Neural progenitor cell (in vitro differentiated cells): Measurements from ENCODE around the gene SPTSSB. TPM values are rescaled to one million over a fixed set of nuclear protein-coding genes. Genes with fewer than 3 reads are reported as not detected.

Experiments used
- DNase-seq: peaks from one replicate; pipeline ENCODE4 v3.0.0-alpha.2; 2016; ENCODE audit warnings: low spot score
- H2AFZ ChIP-seq: fragments of 200-600 bp; sonication (generic); replicated peaks from 2 replicates; pipeline ENCODE4 v1.6.1; 2016; ENCODE audit warnings: antibody characterized with exemption
- H3F3A ChIP-seq: fragments of 200-600 bp; sonication (generic); 2 replicates; pipeline ENCODE4 v1.6.1; 2016; ENCODE audit warnings: antibody characterized with exemption, low read depth
- H3K27ac ChIP-seq: fragments of 200-600 bp; sonication (generic); 2 replicates; pipeline ENCODE4 v1.5.1; 2016; ENCODE audit warnings: mild to moderate bottlenecking
- H3K27me3 ChIP-seq: fragments of 200-600 bp; sonication (generic); 2 replicates; pipeline ENCODE4 v1.6.1; 2016; ENCODE audit warnings: mild to moderate bottlenecking, moderate library complexity
- H3K36me3 ChIP-seq: fragments of 200-600 bp; sonication (generic); 2 replicates; pipeline ENCODE4 v1.5.1; 2016
- H3K4me1 ChIP-seq: fragments of 200-600 bp; sonication (generic); 2 replicates; pipeline ENCODE4 v1.6.1; 2016; ENCODE audit warnings: mixed run types
- H3K4me2 ChIP-seq: fragments of 200-600 bp; sonication (generic); 2 replicates; pipeline ENCODE4 v1.6.1; 2016
- H3K4me3 ChIP-seq: fragments of 200-600 bp; sonication (generic); 2 replicates; pipeline ENCODE4 v1.5.1; 2016
- H3K79me2 ChIP-seq: fragments of 200-600 bp; sonication (generic); 2 replicates; pipeline ENCODE4 v1.6.1; 2016; ENCODE audit warnings: low read depth
- H3K9ac ChIP-seq: fragments of 200-600 bp; sonication (generic); 2 replicates; pipeline ENCODE4 v1.6.1; 2016
- H3K9me3 ChIP-seq: fragments of 200-600 bp; sonication (generic); 2 replicates; pipeline ENCODE4 v1.5.1; 2016; ENCODE audit warnings: low read depth
- H4K20me1 ChIP-seq: fragments of 200-600 bp; sonication (generic); 2 replicates; pipeline ENCODE4 v1.6.1; 2016; ENCODE audit warnings: low read depth
- H3K27ac Mint-ChIP-seq: 3 replicates; pipeline ENCODE4 v1.8.0; 2021; ENCODE audit warnings: mixed read lengths
- H3K27me3 Mint-ChIP-seq: 2 replicates; pipeline ENCODE4 v1.8.0; 2022; ENCODE audit warnings: low read depth, mild to moderate bottlenecking, inconsistent platforms, moderate library complexity, mixed read lengths; ENCODE audit not compliant: insufficient read depth
- H3K36me3 Mint-ChIP-seq: 3 replicates; pipeline ENCODE4 v1.8.0; 2021; ENCODE audit warnings: mixed read lengths
- H3K4me1 Mint-ChIP-seq: 3 replicates; pipeline ENCODE4 v1.8.0; 2021; ENCODE audit warnings: mixed read lengths
- H3K4me3 Mint-ChIP-seq: 3 replicates; pipeline ENCODE4 v1.8.0; 2021; ENCODE audit warnings: mild to moderate bottlenecking, moderate library complexity, mixed read lengths
- H3K9me3 Mint-ChIP-seq: 3 replicates; pipeline ENCODE4 v1.8.0; 2020; ENCODE audit warnings: mixed read lengths
- EZH2 ChIP-seq: fragments of 200-600 bp; sonication (generic); IDR thresholded peaks from 2 replicates; pipeline ENCODE4 v1.6.1; 2017; ENCODE audit warnings: antibody characterized with exemption, mild to moderate bottlenecking, moderate library complexity
- EZH2phosphoT487 ChIP-seq: fragments of 200-600 bp; sonication (generic); IDR thresholded peaks from 2 replicates; pipeline ENCODE4 v1.6.1; 2017; ENCODE audit warnings: antibody characterized with exemption
- total RNA-seq: library from RNA; depleted of rRNA; stranded (reverse); fragments of >200 nt; gene quantifications from 2 replicates; pipeline ENCODE4 v1.2.3, GENCODE V29; 2015; ENCODE audit warnings: low replicate concordance
- TF ChIP-seq, protein P1 (sequence below): fragments of 200-600 bp; sonication (generic); IDR thresholded peaks from 2 replicates; pipeline ENCODE4 v1.5.1; 2017; ENCODE audit warnings: antibody characterized with exemption, mild to moderate bottlenecking

SPTSSB gene
- total RNA-seq, 1 donor from 2014 or later, result 1.2 TPM

DNA sequence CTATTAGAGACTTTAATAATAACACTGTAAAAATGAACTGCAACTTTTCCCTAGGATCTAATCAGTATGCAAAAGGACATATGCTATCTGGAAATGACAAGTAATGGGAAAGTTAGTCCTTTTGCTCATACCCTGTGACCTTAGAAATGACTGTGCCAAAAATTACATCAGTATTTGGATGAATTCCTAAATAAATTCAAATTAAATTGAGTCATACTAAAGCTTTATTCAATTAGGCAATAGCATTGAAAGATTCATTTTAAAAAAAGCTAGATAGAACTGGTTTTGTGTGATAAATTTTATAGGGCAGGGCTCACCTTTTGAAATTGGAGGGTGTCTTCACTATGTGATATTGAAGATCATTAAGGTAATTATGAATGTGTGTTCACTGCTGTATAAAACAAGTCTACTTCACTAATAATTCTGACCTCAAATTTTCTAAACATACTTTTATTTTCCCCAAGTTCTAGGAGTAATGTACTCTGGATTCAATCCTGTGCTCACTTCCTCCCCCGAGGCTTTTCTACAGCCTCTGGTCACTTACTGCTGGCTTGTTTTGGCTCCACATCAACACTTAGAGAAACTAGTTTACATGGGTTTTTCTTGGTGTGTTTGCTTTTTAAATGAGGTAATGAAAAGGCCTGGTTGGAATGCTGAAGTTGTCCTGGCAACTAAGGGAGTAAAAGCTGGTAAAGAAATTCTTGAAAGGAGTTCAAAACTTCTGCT is 44.4 kb upstream of the SPTSSB start:
- H3K36me3 ChIP-seq, result no peaks in the 10 kb centered on the region
- no peaks in the 10 kb centered on the region for H3K36me3 Mint-ChIP-seq
- H3K4me3 ChIP-seq, result no peak overlapping the region
- no peak overlapping the region for H3K9ac ChIP-seq
- H4K20me1 ChIP-seq, result no peaks in the 10 kb centered on the region
- no peak for DNase-seq
- H3K27me3 Mint-ChIP-seq, result no peaks in the 10 kb centered on the region
- no peaks in the 10 kb centered on the region for H3K27me3 ChIP-seq
- no peak overlapping the region for H3K27ac ChIP-seq
- no peaks in the 10 kb centered on the region for H3K9me3 Mint-ChIP-seq
- no peak overlapping the region for H3K4me2 ChIP-seq
- H2AFZ ChIP-seq, result peak overlapping the region; percentile 1
- no peak overlapping the region for H3K4me3 Mint-ChIP-seq
- TF ChIP-seq EZH2phosphoT487 (no peak), EZH2 (no peak)
- TF ChIP-seq, protein P1, sequence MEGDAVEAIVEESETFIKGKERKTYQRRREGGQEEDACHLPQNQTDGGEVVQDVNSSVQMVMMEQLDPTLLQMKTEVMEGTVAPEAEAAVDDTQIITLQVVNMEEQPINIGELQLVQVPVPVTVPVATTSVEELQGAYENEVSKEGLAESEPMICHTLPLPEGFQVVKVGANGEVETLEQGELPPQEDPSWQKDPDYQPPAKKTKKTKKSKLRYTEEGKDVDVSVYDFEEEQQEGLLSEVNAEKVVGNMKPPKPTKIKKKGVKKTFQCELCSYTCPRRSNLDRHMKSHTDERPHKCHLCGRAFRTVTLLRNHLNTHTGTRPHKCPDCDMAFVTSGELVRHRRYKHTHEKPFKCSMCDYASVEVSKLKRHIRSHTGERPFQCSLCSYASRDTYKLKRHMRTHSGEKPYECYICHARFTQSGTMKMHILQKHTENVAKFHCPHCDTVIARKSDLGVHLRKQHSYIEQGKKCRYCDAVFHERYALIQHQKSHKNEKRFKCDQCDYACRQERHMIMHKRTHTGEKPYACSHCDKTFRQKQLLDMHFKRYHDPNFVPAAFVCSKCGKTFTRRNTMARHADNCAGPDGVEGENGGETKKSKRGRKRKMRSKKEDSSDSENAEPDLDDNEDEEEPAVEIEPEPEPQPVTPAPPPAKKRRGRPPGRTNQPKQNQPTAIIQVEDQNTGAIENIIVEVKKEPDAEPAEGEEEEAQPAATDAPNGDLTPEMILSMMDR, result no peak
- no peaks in the 10 kb centered on the region for H3K79me2 ChIP-seq
- H3F3A ChIP-seq, result no peaks in the 10 kb centered on the region
- H3K4me1 Mint-ChIP-seq, result peaks cover 5% of the 10 kb centered on the region
- H3K4me1 ChIP-seq, result peaks cover 6% of the 10 kb centered on the region
- H3K9me3 ChIP-seq, result no peaks in the 10 kb centered on the region
- no peak overlapping the region for H3K27ac Mint-ChIP-seq

DNA sequence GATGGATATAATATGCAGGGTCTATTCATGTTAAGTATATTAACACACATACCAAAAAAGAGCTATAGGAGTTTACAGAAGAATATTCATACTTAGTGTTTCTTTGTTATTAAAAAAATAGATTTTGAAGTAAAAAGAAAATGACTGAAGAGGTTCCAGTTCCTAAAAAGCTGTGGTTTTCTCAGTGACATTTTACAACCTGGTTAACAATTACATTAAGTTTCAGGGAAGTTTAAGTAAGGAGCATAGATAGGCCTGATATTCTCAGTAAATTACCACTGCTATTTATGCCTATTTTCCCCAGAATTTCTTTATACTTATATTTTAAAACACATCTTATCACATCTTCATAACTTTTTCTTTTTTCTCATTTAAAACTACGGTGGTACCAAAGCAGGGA is 43.6 kb upstream of the SPTSSB start:
- Histone ChIP-seq H3K36me3 (no peaks in the 10 kb centered on the region), H3K79me2 (no peaks in the 10 kb centered on the region), H3K9ac (no peak overlapping the region), H3K4me1 (no peaks in the 10 kb centered on the region), H3K27me3 (no peaks in the 10 kb centered on the region), H3F3A (no peaks in the 10 kb centered on the region), H3K4me2 (no peak overlapping the region), H3K27ac (no peak overlapping the region), H4K20me1 (no peaks in the 10 kb centered on the region), H3K9me3 (no peaks in the 10 kb centered on the region), H2AFZ (no peak overlapping the region), H3K4me3 (no peak overlapping the region)
- H3K4me3 Mint-ChIP-seq, result no peak overlapping the region
- H3K27ac Mint-ChIP-seq, result no peak overlapping the region
- peaks cover under 1% of the 10 kb centered on the region for H3K4me1 Mint-ChIP-seq
- H3K9me3 Mint-ChIP-seq, result no peaks in the 10 kb centered on the region
- no peak for TF ChIP-seq EZH2phosphoT487
- TF ChIP-seq EZH2, result no peak
- TF ChIP-seq, protein P1, result no peak
- DNase-seq, result no peak
- no peaks in the 10 kb centered on the region for H3K27me3 Mint-ChIP-seq
- H3K36me3 Mint-ChIP-seq, result no peaks in the 10 kb centered on the region

DNA sequence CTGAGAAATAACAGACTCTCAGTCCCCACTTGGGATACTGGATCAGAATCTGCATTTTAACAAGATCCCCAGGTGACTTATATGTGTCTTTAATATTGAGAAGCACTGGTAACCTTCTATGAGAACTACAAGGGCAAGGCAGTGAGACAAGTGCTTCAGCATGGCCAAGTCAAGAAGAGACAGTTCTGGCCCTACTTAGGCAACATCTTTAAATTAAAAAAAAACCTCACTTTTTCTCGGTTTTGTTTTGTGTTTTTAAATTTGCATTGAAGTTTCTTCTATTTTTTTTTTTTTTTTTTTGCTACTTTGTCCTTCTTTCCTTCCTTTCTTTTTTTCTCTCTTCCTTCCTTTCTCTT is 42.5 kb upstream of the SPTSSB start:
- Mint-ChIP-seq H3K36me3 (no peaks in the 10 kb centered on the region), H3K27ac (no peak overlapping the region)

More for the DNA sequence above, 42.5 kb upstream of the SPTSSB start:
- Histone ChIP-seq H2AFZ (no peak overlapping the region), H3F3A (no peaks in the 10 kb centered on the region), H3K4me1 (peaks cover 4% of the 10 kb centered on the region), H3K9me3 (no peaks in the 10 kb centered on the region), H3K27ac (no peak overlapping the region), H3K79me2 (no peaks in the 10 kb centered on the region), H3K9ac (no peak overlapping the region), H3K27me3 (no peaks in the 10 kb centered on the region), H3K4me2 (no peak overlapping the region), H3K36me3 (no peaks in the 10 kb centered on the region), H4K20me1 (no peaks in the 10 kb centered on the region), H3K4me3 (no peak overlapping the region)
- no peak for TF ChIP-seq EZH2
- TF ChIP-seq, protein P1, result no peak
- TF ChIP-seq EZH2phosphoT487, result no peak
- H3K4me3 Mint-ChIP-seq, result no peak overlapping the region
- H3K4me1 Mint-ChIP-seq, result peaks cover 5% of the 10 kb centered on the region
- DNase-seq, result no peak
- no peaks in the 10 kb centered on the region for H3K27me3 Mint-ChIP-seq
- no peaks in the 10 kb centered on the region for H3K9me3 Mint-ChIP-seq
